CD4-positive, alpha-beta T cell treated with Interleukin-12 subunit alpha and Interleukin-12 subunit beta, for 1 hour (primary cell): ENCODE measurements around the gene RBM20.

Source experiments
- DNase-seq: peaks from one replicate; pipeline ENCODE4 v3.0.0-alpha.2; 2020

RBM20 gene

DNA sequence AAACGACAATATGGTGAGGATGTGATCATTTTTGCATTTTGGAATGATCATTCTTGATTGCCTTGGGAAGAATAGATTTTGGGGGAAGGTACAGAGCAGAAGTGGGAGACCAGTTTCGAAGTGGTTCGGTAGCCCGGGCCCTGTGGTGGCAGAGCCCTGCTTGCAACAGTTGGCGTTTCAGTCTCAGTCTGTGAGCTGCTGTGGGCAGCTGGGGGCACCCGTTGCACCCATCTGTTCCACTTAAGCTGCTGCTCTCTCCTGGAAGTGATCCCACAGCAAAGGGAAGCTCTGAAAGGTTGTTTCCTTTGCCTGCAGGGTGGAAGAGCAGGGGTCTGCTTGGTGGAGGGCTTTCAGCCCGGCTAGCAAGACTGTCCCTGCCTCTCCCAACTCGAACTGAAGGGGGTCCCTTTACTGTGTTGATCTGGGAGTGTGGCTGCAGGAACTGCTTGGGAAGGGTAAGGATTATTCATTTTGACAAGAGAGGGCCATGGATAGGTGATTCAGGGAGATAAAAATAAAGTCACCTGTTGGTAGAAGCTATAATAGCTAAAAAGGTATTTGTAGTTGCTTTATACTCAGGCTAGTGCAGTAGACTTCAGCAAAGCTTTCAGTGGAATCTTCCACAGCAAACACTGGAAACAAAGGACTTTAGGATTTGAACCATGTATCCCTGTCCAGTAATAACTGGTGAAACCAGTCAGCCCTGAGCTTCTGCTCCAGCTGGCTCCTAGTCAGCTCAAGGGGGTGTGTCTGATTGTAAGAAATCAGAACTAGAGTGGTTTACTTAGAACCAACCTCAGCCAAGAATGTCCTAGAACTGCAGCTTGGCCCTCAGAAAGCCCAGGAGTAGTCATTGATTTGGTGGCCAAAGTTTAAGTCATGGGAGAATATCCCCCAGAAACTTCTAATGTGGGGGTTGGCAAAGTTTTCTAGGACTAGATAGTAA, 174.4 kb downstream of the RBM20 start:
- DNase-seq = no peak

DNA sequence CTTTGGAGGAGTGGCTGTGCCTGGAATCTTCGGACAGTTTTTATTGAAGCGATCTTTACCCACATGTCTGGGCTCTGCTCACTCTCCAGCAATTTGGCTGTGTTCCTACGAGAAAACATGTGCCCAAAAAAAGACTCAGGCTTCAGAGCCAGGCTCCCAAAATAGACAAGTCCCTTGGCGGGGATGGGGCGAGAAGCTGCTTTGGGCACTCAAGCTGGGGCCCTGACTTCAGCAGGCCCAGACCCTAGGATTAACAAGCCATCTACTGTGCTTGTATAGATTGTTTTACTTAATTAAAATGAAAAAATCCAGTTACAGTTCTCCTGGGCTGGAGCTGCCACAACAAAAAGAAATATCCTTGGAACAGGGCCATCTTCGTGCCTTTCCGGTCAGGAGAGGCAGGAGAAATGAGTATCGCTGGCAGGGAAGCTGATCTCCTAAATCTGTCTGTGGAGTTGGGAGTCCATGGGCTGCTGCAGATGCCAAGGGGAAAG, 176.2 kb downstream of the RBM20 start:
- DNase-seq = no peak

DNA sequence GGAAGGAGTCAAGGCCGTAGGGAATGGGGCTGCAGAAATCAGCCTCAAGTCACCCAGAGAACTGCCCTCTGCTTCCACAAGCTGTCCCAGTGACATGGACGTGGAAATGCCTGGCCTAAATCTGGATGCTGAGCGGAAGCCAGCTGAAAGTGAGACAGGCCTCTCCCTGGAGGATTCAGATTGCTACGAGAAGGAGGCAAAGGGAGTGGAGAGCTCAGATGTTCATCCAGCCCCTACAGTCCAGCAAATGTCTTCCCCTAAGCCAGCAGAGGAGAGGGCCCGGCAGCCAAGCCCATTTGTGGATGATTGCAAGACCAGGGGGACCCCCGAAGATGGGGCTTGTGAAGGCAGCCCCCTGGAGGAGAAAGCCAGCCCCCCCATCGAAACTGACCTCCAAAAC, 177.4 kb downstream of the RBM20 start:
- DNase-seq = no peak

GRCh38 chr10:110822035-110822711, 178.0 kb downstream of the RBM20 start:
- DNase-seq = no peak

DNA sequence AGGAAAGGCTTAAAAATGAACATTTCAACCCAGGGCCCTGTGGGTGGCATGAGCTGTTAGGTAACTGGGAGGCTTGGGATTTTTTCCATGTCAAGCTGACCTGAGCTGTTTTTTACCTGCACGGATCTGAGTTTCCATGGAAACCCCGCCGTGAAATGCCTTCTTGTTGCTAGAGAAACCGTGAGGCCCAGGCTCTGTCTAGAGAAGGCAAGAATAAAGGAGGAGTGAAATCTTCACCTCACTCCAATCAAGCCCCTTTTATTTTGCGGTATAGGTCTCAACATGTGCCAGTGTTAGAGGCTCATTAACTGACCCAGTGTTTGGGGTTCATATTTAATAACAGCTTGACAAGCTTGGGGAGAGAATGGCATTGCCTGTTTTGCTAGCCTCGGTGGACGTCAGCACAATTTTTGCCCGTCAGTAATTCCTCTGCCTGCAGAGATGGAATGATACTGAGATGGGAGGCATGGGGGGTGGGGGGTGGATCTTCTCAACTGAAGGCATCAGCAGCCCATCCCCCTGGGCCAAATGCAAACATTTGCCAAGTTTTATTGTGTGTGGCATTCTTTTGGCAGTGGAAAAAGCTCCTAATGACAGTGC, 178.7 kb downstream of the RBM20 start:
- DNase-seq = no peak

DNA sequence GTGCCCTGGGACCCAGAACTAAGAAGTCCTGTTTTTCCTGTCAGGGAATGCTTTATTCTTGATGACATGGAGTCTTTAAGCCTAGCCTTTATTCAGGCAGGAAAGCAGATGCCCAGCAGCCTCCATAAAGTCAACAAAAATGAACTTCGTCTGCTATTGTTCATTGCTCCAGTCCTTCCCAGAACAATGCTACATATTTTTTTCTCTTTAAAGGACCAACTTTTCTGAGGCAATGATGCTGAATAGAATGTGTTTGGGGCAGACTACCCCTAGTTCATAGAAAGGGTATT, 180.0 kb downstream of the RBM20 start:
- no peak for DNase-seq

GRCh38 chr10:110824660-110825059, 180.5 kb downstream of the RBM20 start:
- DNase-seq = no peak

GRCh38 chr10:110825508-110825907, 181.4 kb downstream of the RBM20 start:
- no peak for DNase-seq

DNA sequence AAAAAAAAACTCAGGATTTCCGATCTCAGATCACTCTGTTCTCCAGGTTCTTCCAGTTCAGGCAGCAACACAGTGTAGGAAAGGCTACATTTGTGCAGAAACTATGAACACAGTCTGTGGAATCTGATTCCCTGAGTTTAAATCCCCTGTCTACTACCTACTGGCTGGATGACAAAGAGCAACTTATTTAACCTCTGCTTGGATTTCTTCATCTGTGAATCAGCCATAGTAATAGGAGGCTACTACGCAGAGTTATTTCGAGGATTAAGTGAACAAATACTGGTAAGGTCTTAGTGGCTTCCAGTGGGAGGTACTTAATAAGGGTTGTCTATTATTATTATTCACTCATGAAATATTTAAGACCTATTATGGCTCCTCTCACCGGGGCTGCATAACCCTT, 183.3 kb downstream of the RBM20 start:
- DNase-seq = no peak

GRCh38 chr10:110827875-110828274, 183.7 kb downstream of the RBM20 start:
- DNase-seq = no peak

DNA sequence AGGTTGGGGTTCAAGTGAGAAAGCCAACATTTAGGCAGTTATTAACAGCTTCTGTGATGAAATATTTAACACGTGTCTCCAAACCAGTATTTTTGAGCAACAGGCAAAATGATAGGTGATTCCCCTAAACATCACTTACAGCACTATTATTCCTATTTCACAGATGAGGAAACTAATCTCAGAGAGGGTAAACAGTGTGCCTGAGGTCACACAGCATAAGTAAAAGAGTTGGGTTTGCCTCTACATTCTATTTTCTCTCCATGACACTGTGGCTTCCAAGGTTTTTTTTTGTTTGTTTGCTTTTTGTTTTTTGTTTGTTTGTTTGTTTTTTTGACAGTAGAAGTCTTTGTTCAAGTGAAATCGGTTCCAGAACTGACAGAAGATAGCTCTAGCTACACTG, 184.4 kb downstream of the RBM20 start:
- no peak for DNase-seq

DNA sequence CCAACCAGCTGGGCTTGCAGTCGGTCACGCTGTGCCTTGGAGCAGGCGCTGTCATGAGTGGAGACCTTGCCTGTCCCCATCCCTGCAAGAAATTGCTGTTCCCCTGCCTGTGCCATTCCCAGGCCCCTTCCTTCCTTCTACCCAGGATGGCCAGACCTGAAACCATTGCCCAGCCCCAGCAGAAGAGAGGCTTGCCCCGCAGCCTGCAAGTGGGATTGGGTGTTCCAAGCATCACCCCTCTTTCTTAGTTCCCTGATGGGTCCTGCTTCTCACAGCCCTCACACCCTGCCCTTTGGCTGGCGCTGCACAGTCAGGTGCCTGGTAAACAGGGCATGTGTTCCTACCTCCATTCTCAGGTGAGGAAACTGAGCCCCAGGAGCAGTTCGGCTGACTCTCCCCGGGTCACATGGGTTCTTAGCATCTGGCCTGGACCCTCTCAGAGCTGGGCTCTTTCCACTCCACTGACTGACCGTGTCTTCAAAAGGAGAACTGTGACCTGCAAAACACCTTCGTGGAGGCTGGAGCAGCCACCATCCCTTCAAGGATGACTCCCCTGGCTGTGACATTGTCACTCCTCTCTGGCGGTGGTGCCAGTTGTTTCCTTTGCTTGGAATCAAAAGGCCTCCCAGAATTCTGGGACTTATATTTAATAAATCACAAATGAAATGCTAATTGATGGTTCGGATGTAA, 185.7 kb downstream of the RBM20 start:
- DNase-seq = no peak

- no peak for DNase-seq
Measured at GRCh38 chr10:110833234-110833940, 189.3 kb downstream of the RBM20 start.

DNA sequence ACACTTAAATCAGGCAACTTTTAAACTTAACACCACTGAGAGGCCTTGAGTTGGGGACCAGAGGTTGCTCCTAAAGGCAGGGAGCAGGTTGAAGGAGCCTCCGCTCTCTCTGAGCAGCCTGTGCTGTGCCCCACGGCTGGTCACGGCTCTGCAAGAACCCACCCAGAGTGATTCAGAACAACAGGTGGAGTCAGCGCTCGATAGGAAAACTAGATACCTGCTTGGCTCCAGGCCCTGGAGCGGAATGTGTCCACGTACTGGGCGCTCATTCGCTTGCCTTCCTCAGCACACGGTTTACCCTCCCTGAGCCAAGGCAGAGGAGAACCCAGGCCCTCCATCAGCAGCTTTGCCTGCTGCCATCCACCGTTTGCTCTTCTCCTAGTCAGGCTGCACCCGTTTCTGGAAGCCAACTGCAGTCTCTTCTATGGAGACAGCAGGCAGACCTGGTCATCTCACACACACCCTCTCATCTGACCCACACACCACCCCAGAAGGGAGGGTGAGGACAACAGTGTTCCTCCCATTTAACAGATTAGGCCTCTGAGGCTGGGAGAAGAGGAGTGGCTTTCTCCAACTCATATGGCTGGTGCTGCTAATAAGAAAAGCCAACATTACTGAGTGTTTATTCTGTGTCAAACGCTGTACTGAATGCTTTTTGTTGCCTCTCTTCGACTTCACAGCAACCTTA, 189.9 kb downstream of the RBM20 start:
- no peak for DNase-seq

DNA sequence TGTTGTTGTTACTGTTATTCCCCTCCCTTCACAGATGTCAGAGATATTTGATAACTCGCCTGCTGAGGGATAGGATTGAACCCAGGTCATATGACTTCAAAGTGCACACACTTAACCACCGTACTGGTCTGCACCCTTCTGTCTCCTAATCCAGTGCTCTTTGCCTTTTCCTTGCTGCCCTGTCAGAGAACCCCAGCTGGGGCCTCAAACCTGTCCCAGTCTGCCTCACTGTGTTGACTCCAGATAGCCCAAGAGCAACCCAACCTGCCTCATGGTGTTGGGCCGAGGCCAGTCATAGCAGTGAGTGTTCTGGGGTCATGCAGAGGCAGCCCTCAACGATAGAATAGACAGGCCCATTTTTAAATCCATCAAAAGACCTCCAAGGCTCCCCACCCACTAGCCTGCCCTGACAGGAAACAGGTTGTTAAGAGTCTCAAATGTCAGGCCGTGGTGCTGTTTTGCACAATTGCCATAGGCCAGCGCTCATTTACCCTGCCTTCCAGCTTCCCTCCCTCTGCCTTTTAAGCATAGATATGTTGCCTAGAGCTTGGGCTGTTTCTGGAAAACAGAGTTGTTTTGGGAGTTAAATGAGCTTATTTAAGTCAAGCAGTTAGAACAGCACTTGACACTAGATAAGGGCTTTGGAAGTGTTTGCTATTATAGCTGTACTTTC, 190.6 kb downstream of the RBM20 start:
- DNase-seq = no peak

DNA sequence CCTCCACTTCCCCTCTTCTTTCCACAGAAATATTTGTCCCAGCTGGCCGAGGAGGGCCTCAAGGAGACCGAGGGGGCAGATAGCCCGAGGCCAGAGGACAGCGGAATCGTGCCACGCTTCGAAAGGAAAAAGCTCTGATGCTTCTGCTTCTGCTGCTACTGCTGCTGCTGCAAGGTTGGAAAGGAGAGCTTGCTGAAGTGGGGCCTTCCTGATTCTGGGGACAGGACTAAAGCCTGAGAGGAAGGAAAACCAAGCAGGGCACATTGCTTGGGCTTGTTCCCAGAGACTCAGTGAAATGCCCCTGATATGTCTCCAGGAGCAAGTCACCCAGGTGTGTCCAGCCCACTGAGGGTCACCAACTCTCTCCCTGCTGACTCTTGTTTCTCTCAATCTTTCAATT, 191.7 kb downstream of the RBM20 start:
- no peak for DNase-seq

- DNase-seq = no peak
Measured at GRCh38 chr10:110836706-110837105, 192.6 kb downstream of the RBM20 start.

DNA sequence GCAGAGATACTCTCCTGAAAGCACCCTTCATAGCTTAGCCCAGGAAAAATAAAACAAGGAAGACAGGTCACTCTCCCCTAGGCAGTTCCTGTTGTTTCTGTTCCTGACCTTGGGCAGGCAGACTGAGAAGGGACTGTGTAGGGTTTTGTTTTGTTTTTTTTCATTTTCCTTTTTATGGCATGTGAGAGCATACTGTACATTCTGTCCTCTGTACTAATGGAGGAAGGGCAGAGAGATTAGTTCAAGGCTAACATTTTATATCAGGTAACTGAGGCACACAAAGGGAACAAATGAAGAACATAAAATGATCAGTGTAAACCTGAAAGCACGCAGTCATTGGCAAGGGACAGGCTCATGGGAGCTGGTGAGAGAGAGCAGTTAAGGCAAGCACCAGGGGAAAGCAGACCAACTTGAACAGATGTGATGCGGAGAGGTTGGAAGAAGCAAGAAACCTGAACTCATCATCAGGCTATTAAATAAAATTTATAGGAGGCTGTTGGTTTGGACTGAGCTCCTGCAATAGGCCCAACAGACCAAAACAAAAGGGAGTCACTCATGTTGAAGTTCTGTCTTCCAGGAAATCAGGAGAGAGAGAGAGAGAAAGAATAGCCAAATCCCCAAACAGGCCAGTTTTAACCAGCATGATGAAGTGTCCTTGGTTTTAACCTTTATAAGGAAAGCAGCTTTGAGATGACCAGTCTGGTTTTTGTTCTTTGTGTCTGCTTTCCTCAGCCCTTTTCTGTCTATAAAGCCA, 193.5 kb downstream of the RBM20 start:
- no peak for DNase-seq

DNA sequence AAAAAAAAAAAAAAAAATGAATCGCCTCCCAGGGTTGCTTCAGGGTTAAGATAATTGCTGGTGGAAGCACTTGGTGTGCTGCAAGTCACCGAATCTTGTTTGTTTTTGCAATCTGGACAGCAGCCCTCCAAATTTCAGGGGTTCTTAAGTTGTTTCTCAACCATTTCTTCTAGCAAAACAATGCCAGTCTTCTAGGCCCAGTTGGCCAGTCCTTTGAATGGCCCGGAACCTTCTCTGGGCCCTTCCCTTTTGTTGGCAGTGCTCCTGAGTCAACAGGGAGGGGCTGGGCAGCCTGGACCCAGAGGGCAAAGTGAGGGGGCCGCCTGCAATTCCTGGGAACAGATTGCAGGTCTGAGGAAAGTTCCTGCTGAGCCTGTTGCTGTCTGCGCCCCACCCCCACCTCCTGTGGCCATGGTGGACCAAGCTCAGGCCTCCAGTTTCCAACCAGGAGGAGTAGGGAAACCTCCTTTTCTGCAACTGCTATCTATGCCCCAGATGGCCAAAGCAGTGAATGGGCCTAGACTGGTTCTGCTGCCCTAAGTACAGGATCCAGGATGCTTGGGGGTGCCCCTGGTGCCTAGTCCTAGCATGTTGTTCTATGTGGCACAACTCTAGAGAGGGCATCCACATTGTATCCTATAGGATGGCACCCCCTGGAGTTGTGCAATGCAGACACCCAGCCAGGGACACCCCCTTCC, 196.2 kb downstream of the RBM20 start:
- no peak for DNase-seq

- DNase-seq = no peak
Measured at GRCh38 chr10:110840923-110841428, 196.8 kb downstream of the RBM20 start.
